Hepatocyte (in vitro differentiated cells): ENCODE measurements around the gene KARS1.

Source experiments
- EZH2 ChIP-seq: fragments of 200-600 bp; sonication (generic); IDR thresholded peaks from 2 replicates; pipeline ENCODE4 v1.6.1; 2016; ENCODE audit warnings: antibody characterized with exemption, mild to moderate bottlenecking, borderline replicate concordance
- EZH2phosphoT487 ChIP-seq: fragments of 200-600 bp; sonication (generic); IDR thresholded peaks from one replicate; pipeline ENCODE4 v1.6.1; 2018; ENCODE audit warnings: antibody characterized with exemption, mild to moderate bottlenecking, low read depth, moderate library complexity; ENCODE audit not compliant: unreplicated experiment, severe bottlenecking
- TF ChIP-seq, protein P1 (sequence below): fragments of 200-600 bp; sonication (generic); IDR thresholded peaks from 2 replicates; pipeline ENCODE4 v1.5.1; 2016; ENCODE audit warnings: antibody characterized with exemption, mild to moderate bottlenecking; ENCODE audit not compliant: poor library complexity

DNA sequence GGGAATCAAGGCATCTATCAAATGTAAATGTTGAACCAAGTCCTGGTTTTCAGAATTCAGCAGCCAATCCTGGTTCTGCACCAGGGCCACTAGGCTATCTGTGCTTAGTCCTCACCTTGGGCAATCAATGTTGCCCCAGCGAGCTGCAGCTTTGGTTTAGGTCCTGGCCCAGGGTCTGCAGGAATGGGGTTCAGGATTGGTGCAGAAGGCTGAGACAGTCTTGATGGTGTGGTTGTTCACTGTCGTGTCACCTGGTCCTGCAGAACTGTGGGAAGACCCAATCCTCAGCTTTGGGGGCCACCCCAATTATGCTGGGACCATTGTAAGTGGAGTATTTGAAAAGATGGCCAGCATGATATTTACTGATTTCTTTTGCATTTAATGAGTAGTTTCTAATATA, 10.7 kb upstream of the KARS1 start:
- TF ChIP-seq, protein P1, sequence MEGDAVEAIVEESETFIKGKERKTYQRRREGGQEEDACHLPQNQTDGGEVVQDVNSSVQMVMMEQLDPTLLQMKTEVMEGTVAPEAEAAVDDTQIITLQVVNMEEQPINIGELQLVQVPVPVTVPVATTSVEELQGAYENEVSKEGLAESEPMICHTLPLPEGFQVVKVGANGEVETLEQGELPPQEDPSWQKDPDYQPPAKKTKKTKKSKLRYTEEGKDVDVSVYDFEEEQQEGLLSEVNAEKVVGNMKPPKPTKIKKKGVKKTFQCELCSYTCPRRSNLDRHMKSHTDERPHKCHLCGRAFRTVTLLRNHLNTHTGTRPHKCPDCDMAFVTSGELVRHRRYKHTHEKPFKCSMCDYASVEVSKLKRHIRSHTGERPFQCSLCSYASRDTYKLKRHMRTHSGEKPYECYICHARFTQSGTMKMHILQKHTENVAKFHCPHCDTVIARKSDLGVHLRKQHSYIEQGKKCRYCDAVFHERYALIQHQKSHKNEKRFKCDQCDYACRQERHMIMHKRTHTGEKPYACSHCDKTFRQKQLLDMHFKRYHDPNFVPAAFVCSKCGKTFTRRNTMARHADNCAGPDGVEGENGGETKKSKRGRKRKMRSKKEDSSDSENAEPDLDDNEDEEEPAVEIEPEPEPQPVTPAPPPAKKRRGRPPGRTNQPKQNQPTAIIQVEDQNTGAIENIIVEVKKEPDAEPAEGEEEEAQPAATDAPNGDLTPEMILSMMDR: no peak
- TF ChIP-seq EZH2phosphoT487 (no peak), EZH2 (no peak)
